Fibroblast of the aortic adventitia (primary cell): ENCODE measurements around the gene TMEM151A. TPM values are rescaled to one million over a fixed set of nuclear protein-coding genes. Genes with fewer than 3 reads are reported as not detected.

Source experiments
- DNase-seq: peaks from one replicate; pipeline ENCODE4 v3.0.0-alpha.2; 2010; ENCODE audit warnings: low read depth
- H3K4me3 ChIP-seq: 2 replicates; pipeline ENCODE4 v1.5.1; 2011; ENCODE audit warnings: low read depth, mild to moderate bottlenecking, control low read depth, low read length, moderate library complexity
- CTCF ChIP-seq: IDR thresholded peaks from 2 replicates; pipeline ENCODE4 v1.5.1; 2011; ENCODE audit warnings: mild to moderate bottlenecking, low read length, control low read depth, inconsistent platforms; ENCODE audit not compliant: insufficient read depth
- total RNA-seq: library from RNA; depleted of rRNA; stranded (reverse); fragments of >200 nt; gene quantifications from 2 replicates; pipeline ENCODE4 v1.2.3, GENCODE V29; 2012; ENCODE audit warnings: low replicate concordance

The TMEM151A gene
- total RNA-seq, 1 donor, result 0.27 TPM

- TF ChIP-seq CTCF, result no peak
- peak overlapping the region; percentile 98 for H3K4me3 ChIP-seq
- no peak for DNase-seq
Measured at GRCh38 chr11:66345316-66345649, 53.6 kb downstream of the TMEM151A start.

Other genes with a start within 250 kb of the TMEM151A start
- gene GAL3ST3, start 242.7 kb upstream of the TMEM151A start, total RNA-seq, result not detected in 2 replicates
- gene SF3B2, start 239.5 kb upstream of the TMEM151A start, total RNA-seq, result 158 and 255 TPM in 2 replicates
- gene PACS1, start 221.6 kb upstream of the TMEM151A start, total RNA-seq, result 18.6 and 31.5 TPM in 2 replicates
- gene KLC2, start 34.2 kb upstream of the TMEM151A start, total RNA-seq, result 11.5 and 15.9 TPM in 2 replicates
- 69.1 and 85.1 TPM in 2 replicates for gene RAB1B, start 23.3 kb upstream of the TMEM151A start, total RNA-seq
- gene CNIH2, start 13.7 kb upstream of the TMEM151A start, total RNA-seq, result 1.1 TPM in 1 of 2 replicates, not detected in the other
- gene YIF1A, start 2.8 kb upstream of the TMEM151A start, total RNA-seq, result 35.0 and 119 TPM in 2 replicates
- gene CD248, start 25.1 kb downstream of the TMEM151A start, total RNA-seq, result 99.1 and 193 TPM in 2 replicates
- gene RIN1, start 44.5 kb downstream of the TMEM151A start, total RNA-seq, result 10.1 and 45.3 TPM in 2 replicates
- 22.6 and 38.5 TPM in 2 replicates for gene BRMS1, start 53.2 kb downstream of the TMEM151A start, total RNA-seq
- gene B4GAT1, start 55.7 kb downstream of the TMEM151A start, total RNA-seq, result 21.5 and 36.3 TPM in 2 replicates
- gene SLC29A2, start 79.9 kb downstream of the TMEM151A start, total RNA-seq, result 0.36 TPM in 1 of 2 replicates, not detected in the other
- 0.18 TPM in 1 of 2 replicates, not detected in the other for gene NPAS4, start 129.1 kb downstream of the TMEM151A start, total RNA-seq
- gene MRPL11, start 147.0 kb downstream of the TMEM151A start, total RNA-seq, result 39.4 and 40.0 TPM in 2 replicates
- 9.0 and 10.8 TPM in 2 replicates for gene PELI3, start 175.0 kb downstream of the TMEM151A start, total RNA-seq
- 19.0 and 31.7 TPM in 2 replicates for gene DPP3, start 188.5 kb downstream of the TMEM151A start, total RNA-seq
- 41.7 and 54.7 TPM in 2 replicates for gene BBS1, start 218.7 kb downstream of the TMEM151A start, total RNA-seq